NCI-H1092 treated with DMSO at 0.1 percent for 48 hours (cell line): Measurements from ENCODE around the gene CLEC2L.

ENCODE experiments used
- DNase-seq: peaks from one replicate; lab custom pipeline; 2025; lab: John Stamatoyannopoulos, UW

The CLEC2L gene

GRCh38 chr7:139575338-139575680 is 51.8 kb downstream of the CLEC2L start:
- no peak for DNase-seq

DNA sequence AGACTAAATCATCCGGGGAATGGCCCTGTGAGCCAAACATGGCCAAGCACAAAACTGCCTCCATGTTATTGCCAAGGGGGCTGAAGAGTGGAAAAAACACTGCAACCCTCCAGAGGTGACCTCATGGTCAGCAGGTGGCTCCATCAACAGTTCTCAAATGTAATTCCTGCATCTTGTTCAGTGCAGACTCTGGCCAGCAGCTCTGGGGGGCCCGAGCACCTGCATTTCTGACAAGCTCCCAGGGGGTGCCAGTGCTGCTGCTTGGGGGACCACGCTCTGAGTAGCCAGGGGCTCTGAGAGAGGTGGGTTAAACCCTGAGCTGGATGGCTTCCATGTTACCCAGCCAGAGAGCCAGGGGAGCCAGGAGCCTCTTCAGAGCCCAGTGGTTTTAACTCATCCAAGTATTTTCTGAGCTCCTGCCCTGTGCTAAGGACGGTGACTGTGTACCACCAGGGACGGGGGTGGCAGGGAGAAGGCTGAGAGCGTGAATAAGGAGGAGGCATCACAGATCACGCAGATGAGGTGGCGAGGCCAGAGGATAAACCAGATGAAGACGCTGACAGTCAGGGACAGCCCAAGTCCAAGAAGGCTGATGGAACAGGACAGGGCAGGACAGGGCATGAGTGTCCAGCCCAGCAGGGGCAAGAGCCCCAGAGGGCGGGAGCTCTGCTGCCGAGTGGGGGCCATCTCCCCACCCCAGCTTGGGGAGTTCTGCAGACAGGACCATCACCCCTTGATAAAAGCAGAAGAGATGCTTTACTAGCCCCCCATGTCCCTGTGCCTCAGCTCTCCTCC is 52.9 kb downstream of the CLEC2L start:
- no peak for DNase-seq

DNA sequence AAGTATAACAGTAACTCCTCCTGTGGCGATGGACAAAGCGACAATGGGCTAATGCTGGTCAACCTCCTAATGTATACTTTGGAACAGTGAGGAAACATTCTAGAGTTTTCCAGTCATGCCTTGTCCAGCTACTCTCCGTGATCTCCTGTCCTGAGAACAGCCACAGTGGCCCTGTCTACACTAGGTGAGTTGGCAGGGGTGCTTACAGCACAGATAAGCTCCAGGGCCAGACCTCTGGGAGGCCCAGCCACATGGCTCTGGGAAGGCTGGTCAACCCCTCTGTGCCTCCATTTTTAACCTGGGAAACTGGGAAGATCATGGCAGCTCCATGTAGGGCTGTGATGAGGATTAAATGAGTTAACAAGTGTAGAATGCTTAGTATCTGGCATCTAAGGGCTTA is 57.0 kb downstream of the CLEC2L start:
- no peak for DNase-seq

- no peak for DNase-seq
Observed at GRCh38 chr7:139582130-139582650, 58.7 kb downstream of the CLEC2L start.

DNA sequence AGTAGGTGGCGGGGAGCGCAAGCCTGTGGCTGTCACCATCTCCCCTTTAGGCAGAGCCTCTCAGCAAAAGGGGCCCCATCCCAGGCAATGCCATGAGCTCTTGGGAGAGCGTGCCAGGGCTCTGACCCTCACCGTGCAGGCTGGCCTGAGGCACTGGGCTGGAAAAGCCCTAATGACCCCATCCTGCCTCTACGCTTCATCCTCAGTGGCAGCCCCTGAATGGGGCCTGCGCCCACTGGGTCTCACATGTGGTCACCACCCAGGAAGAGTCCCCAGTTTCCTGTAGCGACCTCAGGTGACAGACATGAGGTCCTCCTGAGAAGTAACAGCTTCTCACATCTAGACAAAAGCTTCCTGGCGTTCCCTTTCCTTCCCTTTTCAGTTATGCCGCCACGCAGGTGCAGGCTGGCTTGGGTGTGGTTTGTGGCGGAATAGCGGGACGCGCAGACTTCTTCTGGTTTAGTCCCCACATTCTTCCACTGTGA is 59.2 kb downstream of the CLEC2L start:
- DNase-seq: no peak

- no peak for DNase-seq
Observed at GRCh38 chr7:139583826-139584553, 60.5 kb downstream of the CLEC2L start.

DNA sequence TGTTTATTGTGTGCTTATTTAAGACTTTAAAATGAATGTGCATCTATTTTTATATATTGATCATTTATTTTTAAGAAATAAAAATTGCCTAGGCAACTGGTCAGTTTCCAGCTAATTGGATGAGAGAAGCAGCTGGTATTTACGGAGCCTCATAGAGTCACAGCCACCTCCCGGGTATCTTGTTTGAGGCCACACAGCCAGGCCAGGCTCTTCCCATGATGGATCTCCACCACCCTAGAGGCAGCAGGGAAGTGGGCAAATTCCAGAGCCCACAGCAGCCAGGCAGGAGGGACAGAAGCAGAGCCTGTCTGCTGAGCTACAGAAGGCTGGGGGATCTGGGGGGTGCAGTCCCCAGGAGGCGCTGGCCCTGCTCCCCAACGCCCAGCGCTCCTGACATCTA is 61.6 kb downstream of the CLEC2L start:
- no peak for DNase-seq

DNA sequence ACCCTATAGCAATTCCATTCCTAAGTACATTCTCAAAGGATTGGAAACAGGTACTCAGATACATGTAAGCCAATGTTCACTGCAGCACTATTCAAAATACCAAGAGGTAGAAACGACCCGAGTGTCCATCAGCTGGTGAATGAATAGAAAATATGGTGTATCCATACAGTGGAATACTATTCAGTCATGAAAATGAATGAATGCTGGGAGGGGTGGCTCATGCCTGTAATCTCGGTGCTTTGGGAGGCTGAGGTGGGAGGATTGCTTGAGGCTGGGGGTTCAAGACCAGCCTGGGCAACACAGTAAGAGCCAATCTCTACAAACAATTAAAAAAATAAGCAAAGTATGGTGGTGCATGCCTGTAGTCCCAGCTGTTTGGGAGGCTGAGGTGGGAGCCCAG is 62.8 kb downstream of the CLEC2L start:
- DNase-seq: no peak

- no peak for DNase-seq
Observed at GRCh38 chr7:139587535-139587934, 64.0 kb downstream of the CLEC2L start.

GRCh38 chr7:139588632-139589031 is 65.1 kb downstream of the CLEC2L start:
- DNase-seq: no peak

GRCh38 chr7:139589474-139589873 is 66.0 kb downstream of the CLEC2L start:
- no peak for DNase-seq

DNA sequence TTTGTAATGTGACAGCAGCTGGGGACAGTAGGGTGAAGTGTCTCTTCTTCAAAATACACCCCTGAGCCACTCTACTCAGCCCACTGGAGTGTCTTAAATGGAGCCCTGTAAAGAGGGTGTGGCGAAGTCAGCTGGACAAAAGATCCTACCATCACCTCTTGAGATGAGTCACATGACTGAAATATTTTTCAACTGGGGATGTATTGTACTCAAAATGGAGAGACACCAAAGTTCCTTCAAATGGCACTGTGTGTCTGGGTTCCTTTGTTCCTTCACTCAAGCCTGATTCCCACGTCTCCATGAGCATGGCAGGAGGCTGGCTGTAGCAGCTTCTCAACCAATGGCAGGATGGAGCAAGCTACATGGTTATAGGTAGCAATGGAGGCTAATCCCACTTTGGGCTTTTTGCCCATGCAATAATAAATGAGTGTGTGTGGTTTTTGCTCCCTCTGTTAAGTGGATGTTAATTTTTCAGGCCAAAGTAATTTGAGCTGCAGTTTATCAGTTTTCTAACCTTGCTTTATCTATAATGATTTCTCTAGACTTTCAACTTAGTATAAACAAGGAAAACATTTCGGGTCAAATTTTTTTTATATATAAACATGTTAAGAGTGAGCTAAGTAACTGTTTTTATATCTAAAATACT is 68.2 kb downstream of the CLEC2L start:
- no peak for DNase-seq

GRCh38 chr7:139592801-139593461 is 69.4 kb downstream of the CLEC2L start:
- DNase-seq: no peak

- no peak for DNase-seq
Observed at GRCh38 chr7:139594090-139594489, 70.6 kb downstream of the CLEC2L start.
